G401.6 (cell line): ENCODE data around the gene GDF7.

Source experiments
- FAIRE-seq: peaks from 2 replicates; lab custom pipeline; 2012; peaks lifted over from hg19 to GRCh38; lab: Jason Lieb, UNC

Gene GDF7

GRCh38 chr2:20645301-20645701 lies 21.6 kb upstream of the GDF7 start:
- FAIRE-seq = no peak

DNA sequence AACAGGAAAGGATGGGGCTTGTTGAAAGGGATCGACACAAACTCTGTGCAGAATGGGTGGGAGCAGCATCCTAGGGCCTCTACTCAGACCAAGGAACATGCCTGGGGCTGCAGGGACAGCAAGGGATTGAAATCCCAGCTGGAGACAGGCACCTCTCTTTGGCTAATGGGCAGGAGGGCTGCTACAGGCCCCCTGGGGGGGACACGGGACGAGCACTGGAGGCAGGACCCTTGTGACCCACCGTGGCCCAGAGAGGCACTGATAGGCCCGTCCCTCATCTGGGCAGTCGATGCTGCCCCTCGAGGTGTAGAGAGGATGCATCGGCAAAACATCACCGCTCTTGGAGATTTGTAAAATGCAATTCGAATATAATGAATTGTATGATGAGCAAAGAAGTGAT lies 21.2 kb upstream of the GDF7 start:
- no peak for FAIRE-seq

- FAIRE-seq = no peak
Measured at GRCh38 chr2:20646446-20646845, 20.5 kb upstream of the GDF7 start.

- FAIRE-seq = no peak
Measured at GRCh38 chr2:20647211-20647610, 19.7 kb upstream of the GDF7 start.

DNA sequence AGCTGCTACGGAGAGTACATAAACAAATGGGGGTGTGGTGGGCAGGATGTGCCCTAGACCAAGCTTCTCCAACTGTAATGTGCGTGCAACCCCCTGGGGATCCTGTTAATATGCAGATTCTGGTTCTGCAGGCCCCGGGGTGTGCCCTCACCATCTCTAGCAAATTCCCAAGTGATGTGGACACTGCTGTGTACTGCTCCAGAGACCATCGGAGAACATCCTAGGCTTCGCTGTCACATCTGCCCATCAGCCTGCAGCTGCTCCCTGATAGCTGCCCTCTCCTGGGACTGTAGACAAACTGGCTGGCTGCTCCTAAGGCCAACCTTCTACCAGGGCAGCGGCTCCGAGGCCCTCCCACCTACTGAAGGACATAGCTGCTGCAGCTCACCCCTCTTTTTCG lies 19.2 kb upstream of the GDF7 start:
- FAIRE-seq = no peak

DNA sequence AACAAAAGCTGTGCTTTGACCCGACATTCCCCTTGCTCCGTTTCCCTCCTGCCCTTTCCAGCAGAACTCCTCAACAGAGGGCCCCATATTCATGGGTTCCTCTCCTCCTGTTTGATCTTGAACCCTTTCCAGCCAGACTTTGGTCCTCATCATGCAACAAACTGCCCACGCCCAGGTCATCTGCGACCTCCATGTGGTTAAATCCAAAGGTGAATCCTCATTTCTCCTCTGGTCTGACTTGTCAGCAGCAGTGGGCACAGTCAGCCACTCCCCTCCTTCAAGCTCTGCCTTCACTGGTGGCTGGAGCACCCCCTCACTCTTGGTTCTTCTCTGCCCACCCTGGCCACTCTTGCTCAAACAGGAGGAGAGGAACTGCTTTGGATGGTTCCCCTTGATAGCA lies 18.7 kb upstream of the GDF7 start:
- no peak for FAIRE-seq

GRCh38 chr2:20648831-20649230 lies 18.1 kb upstream of the GDF7 start:
- no peak for FAIRE-seq

- no peak for FAIRE-seq
Measured at GRCh38 chr2:20649576-20649975, 17.4 kb upstream of the GDF7 start.

GRCh38 chr2:20649976-20650375 lies 17.0 kb upstream of the GDF7 start:
- no peak for FAIRE-seq

- FAIRE-seq = no peak
Measured at GRCh38 chr2:20650393-20650876, 16.5 kb upstream of the GDF7 start.

DNA sequence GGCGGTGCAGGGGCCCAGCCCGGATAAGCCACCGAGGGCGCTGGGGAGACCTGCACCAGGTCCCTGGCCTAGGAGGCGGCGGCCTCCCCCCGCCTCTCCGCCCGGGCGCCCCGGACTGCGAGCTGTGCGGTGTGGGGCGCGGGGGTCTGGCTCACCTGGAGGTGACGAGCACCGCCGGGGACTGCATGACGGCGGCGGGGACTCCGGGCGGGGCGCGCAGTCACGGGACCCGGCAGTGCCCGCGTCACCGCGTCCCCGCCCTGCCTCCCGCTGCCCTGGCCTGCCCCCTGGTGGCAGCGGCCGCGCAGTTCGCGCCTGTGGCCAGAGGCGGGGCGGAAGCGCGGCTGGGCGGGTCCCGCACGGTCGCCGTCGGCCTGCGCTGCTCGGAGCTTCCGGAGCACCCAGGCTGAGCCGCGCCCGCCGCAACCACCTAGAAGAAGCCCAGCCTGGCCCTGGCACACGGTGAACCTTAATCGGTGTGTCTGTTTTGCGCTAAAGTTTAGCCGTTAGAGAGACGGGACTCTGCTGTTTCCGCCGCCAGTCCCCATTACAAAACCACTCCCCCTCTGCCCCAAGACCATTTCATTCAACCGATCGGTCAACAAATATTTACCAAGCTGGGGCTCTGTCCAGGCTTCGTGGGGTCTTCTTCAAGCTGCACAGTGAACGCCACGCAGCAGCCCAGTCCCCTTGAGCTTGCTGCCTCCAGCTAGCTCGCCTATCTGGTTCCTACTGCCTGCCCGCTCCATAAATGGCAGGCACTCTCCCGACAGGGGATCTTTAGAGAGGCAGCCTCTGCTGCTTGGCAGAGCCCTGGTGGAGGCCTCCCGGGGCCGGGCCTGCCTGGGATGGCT lies 15.8 kb upstream of the GDF7 start, which contains the start of gene HS1BP3:
HS1BP3 (minus strand) TSS at position 222 of the 854 bp plus-strand sequence; CDS start at position 187, 35 bp downstream.
- no peak for FAIRE-seq

DNA sequence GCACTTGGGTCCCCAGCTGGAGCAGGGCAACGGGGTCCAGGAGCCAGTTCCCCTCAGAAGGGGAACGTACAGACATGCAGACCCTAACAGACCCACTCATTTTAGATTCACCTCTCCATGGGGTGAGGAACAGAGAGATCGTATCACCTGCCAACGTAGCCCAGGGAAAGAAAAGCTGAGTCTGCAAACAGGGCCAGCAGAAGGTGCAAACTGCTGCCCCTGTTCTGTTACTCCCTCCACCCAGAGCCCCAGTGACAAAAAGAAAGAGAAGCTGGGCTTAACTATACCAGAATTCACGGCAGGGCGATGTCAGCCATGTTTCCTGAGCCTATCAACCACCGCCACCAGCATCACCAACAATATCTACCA lies 15.2 kb upstream of the GDF7 start:
- FAIRE-seq = no peak

- no peak for FAIRE-seq
Measured at GRCh38 chr2:20652141-20652540, 14.8 kb upstream of the GDF7 start.

- no peak for FAIRE-seq
Measured at GRCh38 chr2:20652673-20653575, 14.0 kb upstream of the GDF7 start.

DNA sequence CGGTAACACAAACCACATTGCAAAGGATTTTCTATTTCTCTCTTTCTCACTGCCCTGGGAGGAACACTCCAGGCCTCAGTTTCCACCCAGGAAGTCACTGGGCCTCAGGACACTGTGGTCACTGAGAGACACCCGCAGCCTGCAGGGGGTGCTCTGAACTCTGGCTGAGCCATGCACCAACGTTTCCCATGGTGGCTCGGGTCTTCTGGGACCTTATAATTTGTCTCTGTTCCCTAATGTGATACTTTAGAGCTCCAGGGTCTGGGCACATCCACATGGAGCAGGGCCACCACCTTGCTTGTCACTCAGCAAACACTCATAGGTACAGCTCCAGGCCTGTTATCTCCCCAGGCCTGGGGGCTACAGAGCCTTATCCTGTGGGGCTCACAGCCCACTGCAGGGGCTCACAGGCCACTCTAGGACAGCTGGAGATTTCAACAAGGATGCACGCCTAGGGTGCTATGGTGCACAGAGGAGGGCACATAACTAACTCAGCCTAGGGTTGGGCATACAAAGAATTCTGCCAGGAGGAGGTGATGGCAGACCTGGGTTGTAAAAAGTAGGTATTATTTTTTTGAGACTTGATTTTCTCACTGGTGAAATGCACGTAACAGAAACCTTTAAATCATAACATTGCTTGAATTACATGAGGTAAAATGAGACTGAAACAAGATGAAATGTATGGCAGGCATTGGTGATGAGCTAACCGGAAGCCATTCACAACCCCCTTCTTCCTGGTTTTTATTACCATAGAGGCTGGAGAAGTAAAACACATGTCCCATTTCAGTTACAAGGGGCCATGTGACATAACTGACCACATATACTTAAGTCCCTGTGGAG lies 13.0 kb upstream of the GDF7 start:
- FAIRE-seq = no peak

DNA sequence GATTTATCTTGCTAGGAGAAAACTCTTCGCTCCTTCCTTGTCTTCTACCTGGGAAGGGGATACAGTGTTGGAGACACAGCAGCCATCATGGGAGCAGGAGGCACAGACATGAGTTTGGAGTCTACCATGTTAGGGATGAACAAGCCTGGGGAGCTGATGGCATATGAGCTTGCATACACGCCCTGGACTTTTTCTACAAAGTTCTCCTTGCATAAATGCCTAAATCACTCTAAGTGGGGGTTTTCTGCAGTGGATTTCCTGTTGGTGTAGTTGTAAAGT lies 12.5 kb upstream of the GDF7 start:
- FAIRE-seq = no peak

DNA sequence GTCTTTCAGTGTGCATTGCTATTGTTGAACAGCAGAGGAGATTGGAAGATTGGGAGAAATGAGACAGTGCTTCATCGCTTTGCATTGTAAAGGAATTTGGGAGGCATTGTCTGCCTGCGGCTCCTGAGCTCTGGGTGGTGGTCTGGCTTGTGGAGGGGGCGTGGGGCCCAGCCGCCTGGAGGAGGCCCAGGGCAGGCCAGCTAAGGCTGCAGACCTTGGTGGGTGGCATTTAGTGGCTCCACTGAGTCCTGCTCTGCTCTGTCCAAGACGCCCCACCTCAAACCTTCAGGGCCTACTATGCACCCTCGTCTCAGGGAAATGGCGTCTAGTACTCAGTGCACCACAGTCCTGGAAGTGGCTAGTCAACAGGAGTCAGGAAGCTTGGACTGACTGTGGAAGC lies 10.4 kb upstream of the GDF7 start:
- no peak for FAIRE-seq

- no peak for FAIRE-seq
Measured at GRCh38 chr2:20657522-20658235, 9.3 kb upstream of the GDF7 start.

DNA sequence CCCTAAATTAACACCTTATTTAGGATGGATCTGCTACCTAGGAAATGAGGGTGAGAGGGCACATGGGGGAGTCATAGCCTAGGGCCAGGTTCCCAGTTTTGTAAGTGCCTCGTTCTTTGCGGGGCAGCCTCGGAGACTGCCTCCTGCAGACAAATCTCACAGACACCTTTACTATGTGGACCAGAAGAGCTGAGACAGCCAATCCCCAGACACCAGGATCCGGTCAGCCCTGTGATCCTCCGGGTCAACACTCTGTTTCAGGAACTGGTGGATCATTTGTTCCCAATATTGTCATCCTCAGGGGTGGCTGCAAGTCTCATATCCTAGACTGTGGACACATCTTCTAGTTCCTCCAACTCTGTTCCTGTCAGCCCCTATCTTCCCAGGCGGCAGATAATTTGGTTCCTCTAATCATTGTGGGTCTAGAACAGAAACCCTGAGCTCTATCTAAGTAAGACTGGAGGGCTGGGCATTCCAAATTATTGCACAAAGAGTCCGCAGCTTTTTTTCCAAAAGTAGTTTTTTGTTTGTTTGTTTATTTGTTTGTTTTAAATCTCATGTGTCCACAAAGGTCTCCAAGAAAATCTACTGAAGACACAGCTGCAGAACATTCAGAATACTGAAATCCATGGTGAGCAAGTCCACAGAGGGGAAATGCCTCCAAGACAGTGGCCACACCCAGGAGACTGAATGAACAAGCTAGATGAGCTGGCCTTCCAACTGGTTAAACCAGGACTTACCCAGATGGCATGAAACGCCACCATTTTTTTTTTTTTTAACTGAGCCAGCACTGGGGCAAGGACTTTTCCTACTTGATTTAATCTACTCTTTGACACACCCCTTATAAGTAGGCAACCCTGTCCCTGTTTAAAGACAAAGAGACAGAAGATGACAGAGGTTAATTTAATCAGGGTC lies 6.2 kb upstream of the GDF7 start:
- FAIRE-seq = no peak

GRCh38 chr2:20661421-20662307 lies 5.3 kb upstream of the GDF7 start:
- FAIRE-seq = peak; percentile 61
